ENCODE data around the gene UCKL1.
A peak's percentile ranks its signal among the peaks of the same experiment; 100 is the strongest.

UCKL1 gene

GRCh38 chr20:63955827-63956663, at the start of gene UCKL1:
Gene UCKL1 (minus strand): TSS chr20:63956416. CDS start chr20:63956372, 44 bp downstream.
- peak within 1 kb of the TSS; percentile 94 for H3K4me3 ChIP-seq
- in situ Hi-C loops (cut with MboI; ENCODE audit: low sequenced_read_pairs), result no loop called here
- H3K4me1 ChIP-seq, result peaks cover 19% of the 10 kb centered on the region
- no peaks in the 10 kb centered on the region for H3K27me3 ChIP-seq (ENCODE audit: low read depth)
- DNase-seq (ENCODE audit: low spot score in 2 of 2), result peak; percentile 84 to 93
- H3K36me3 ChIP-seq (replicated peaks), result peaks cover 25% of the 10 kb centered on the region
- H3K9me3 ChIP-seq, result no peaks in the 10 kb centered on the region

GRCh38 chr20:64005394-64005793, 49.2 kb upstream of the UCKL1 start:
- Histone ChIP-seq H3K27me3 (ENCODE audit: low read depth) (no peaks in the 10 kb centered on the region), H3K9me3 (no peaks in the 10 kb centered on the region), H3K4me1 (no peaks in the 10 kb centered on the region), H3K4me3 (no peak overlapping the region), H3K36me3 (replicated peaks) (peaks cover 77% of the 10 kb centered on the region)
- in situ Hi-C loops (cut with MboI; ENCODE audit: low sequenced_read_pairs), result no loop called here
- no peak for DNase-seq (ENCODE audit: low spot score in 2 of 2)

DNA sequence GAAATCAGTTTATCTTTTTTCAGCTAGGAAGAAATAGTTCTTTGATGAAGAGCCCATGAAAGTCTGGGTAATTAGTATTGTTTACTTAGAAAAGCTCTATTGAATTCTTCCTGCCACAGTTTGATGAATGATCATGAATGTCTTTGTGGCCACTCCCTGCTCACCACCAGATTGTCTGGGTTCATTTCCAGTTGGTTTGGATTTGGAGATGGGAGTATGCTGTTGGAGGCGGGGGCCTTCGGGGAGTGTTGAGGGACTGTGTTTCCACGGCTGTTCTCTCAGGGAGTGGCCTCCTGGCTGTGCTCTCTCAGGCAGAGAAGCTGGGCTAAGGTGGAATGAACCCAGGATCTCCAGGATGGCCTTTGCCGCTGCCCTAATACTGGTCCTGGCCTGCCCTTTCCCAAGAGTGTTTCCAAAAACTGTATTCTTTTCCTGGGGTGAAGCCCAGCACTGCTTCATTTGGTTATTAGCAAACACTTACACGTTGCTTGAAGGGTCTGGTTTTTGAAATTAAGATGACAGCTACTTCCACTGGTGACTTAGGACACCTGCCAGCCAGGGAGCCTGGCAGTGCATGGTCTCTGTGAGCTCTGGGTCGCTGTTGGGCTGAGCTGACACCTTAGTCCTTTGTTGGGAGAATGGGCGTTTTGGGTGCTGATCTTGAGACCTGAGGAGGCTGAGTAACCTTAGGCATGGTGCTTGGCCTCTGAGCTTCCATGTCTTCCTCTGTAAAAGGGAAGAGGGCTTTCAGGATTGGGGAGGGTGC, 47.9 kb upstream of the UCKL1 start:
- H3K36me3 ChIP-seq (replicated peaks), result peaks cover 77% of the 10 kb centered on the region
- peak in 1 of 2 experiments; percentile 21 for DNase-seq (ENCODE audit: low spot score in 2 of 2)
- in situ Hi-C loops (cut with MboI; ENCODE audit: low sequenced_read_pairs), result no loop called here

GRCh38 chr20:64001607-64002011, 45.4 kb upstream of the UCKL1 start:
- no peak for DNase-seq (ENCODE audit: low spot score in 2 of 2)
- in situ Hi-C loops (cut with MboI; ENCODE audit: low sequenced_read_pairs), result no loop called here
- no peaks in the 10 kb centered on the region for H3K4me1 ChIP-seq
- H3K27me3 ChIP-seq (ENCODE audit: low read depth), result no peaks in the 10 kb centered on the region
- no peaks in the 10 kb centered on the region for H3K9me3 ChIP-seq
- no peak overlapping the region for H3K4me3 ChIP-seq
- peaks cover 70% of the 10 kb centered on the region for H3K36me3 ChIP-seq (replicated peaks)

More for the DNA sequence above, 47.9 kb upstream of the UCKL1 start:
- H3K4me1 ChIP-seq, result no peaks in the 10 kb centered on the region
- H3K27me3 ChIP-seq (ENCODE audit: low read depth), result no peaks in the 10 kb centered on the region
- H3K9me3 ChIP-seq, result no peaks in the 10 kb centered on the region
- H3K4me3 ChIP-seq, result no peak overlapping the region

DNA sequence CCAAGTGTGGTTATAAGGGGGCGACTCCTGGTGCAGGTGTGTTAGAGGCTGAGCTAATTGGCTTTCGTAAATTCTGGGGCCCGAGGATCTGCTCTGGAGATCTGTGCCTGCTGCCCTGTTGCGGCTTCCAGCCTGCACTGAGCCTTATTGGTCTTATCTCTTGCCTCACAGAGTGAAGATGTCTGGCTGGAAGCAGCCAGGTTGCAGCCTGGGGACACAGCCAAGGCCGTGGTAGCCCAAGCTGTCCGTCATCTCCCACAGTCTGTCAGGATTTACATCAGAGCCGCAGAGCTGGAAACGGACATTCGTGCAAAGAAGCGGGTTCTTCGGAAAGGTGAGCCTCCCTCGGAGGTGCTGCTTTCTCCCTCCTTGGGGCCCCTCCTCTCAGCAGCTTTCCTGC, 44.7 kb upstream of the UCKL1 start:
- H3K27me3 ChIP-seq (ENCODE audit: low read depth), result no peaks in the 10 kb centered on the region
- no peaks in the 10 kb centered on the region for H3K4me1 ChIP-seq
- no peak for DNase-seq (ENCODE audit: low spot score in 2 of 2)
- peaks cover 74% of the 10 kb centered on the region for H3K36me3 ChIP-seq (replicated peaks)
- in situ Hi-C loops (cut with MboI; ENCODE audit: low sequenced_read_pairs), result no loop called here
- no peak overlapping the region for H3K4me3 ChIP-seq
- no peaks in the 10 kb centered on the region for H3K9me3 ChIP-seq

DNA sequence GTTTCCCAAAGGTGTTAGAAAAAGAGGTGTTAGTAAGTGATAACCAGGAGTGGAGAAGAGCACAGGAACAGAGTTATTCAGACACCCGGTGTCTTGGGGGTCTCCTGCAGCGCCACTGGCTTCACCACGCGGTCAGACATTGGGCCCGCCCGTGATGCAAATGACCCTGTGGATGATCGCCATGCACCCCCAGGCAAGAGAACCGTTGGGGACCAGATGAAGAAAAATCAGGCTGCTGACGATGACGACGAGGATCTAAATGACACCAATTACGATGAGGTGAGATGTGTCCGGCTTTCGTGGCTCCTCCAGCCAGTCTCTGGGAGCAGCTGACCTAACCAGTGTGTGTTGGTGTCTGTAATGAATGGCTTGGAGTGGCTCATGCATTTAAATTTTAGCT, 26.7 kb upstream of the UCKL1 start:
- H3K4me1 ChIP-seq, result peaks cover 11% of the 10 kb centered on the region
- in situ Hi-C loops (cut with MboI; ENCODE audit: low sequenced_read_pairs), result no loop called here
- peaks cover 31% of the 10 kb centered on the region for H3K36me3 ChIP-seq (replicated peaks)
- no peaks in the 10 kb centered on the region for H3K27me3 ChIP-seq (ENCODE audit: low read depth)
- H3K4me3 ChIP-seq, result no peak overlapping the region
- DNase-seq (ENCODE audit: low spot score in 2 of 2), result no peak
- no peaks in the 10 kb centered on the region for H3K9me3 ChIP-seq

- no peaks in the 10 kb centered on the region for H3K27me3 ChIP-seq (ENCODE audit: low read depth)
- peak; percentile 95 to 98 for DNase-seq (ENCODE audit: low spot score in 2 of 2)
- peaks cover 11% of the 10 kb centered on the region for H3K4me1 ChIP-seq
- peaks cover 24% of the 10 kb centered on the region for H3K36me3 ChIP-seq (replicated peaks)
- no peaks in the 10 kb centered on the region for H3K9me3 ChIP-seq
- in situ Hi-C loops (cut with MboI; ENCODE audit: low sequenced_read_pairs), result no loop called here
- H3K4me3 ChIP-seq, result peak within 1 kb of the TSS; percentile 88
Measured at GRCh38 chr20:63980806-63981728, 24.9 kb upstream of the UCKL1 start, which contains the start of gene PRPF6. Gene PRPF6 (plus strand): TSS chr20:63981132. CDS start chr20:63981246, 114 bp downstream.

DNA sequence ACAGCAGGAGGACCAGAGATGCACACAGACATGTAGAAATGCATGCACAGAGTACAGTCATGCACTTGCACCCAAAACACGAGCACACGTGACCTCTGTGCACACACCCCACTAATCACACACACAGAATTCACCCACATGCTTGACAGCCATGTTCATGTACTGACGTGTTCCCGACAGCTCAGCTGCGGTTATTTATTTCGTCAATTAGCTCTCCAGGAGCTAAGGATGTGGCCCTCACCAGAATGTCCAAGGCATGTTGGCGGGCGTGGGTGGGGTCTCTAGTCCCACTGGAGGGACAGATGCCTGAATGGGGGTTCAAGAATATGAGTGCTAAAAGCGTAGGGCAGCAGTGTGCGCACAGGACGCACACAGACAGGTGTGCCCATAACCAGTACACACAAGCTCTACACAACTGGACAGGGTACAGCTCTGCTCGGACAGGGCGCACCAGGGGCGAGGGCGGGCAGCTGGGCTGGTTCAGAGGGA, 24.1 kb upstream of the UCKL1 start:
- in situ Hi-C loops (cut with MboI; ENCODE audit: low sequenced_read_pairs), result no loop called here
- peak overlapping the region; percentile 88 for H3K4me3 ChIP-seq
- H3K36me3 ChIP-seq (replicated peaks), result peaks cover 17% of the 10 kb centered on the region
- H3K9me3 ChIP-seq, result no peaks in the 10 kb centered on the region
- peaks cover 11% of the 10 kb centered on the region for H3K4me1 ChIP-seq
- no peak for DNase-seq (ENCODE audit: low spot score in 2 of 2)
- no peaks in the 10 kb centered on the region for H3K27me3 ChIP-seq (ENCODE audit: low read depth)

DNA sequence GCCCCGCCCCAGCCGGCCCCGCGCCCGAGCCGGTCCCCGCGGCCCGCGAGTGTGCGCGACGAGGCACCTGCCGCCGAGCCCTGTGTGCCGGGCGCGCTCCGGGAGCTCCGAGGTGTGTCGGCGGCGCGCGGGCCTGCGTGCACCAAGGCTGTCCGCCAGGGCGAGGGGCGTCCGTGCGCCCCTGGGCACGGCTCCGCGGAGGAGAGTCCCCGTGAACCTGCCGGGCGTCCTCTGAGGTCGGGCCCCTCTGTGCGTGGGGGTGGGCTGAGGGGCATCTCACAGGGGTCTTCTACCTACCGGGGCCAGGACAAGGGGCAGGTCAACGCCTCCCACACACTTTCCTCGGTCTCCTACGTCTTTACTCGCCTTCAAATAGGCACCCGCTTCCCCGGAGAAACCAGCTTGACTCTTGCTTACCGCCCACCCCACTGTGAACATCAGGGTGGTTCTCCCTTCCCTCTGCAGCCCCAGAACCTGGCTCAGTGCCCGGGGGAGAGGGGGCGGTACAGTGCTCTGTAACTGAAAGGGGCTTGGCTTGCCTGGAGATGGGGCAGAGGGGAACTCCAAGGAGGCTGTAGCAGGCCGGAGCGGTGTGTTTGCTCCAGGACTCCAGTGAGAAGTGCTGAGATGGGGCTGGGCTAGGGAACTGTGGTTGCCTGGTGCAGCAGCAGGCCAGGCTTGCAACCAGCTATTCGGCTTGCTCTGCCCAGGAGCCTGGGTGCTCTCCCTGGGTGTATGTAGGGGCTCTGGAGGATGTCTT, 23.5 kb upstream of the UCKL1 start, which contains the start of gene SAMD10:
TSS of gene SAMD10 (minus strand) at position 86 of the 760 bp plus-strand sequence. CDS start 175 bp downstream, outside the sequence.
- H3K4me1 ChIP-seq, result peaks cover 11% of the 10 kb centered on the region
- DNase-seq (ENCODE audit: low spot score in 2 of 2), result peak; percentile 58 to 89
- in situ Hi-C loops (cut with MboI; ENCODE audit: low sequenced_read_pairs), result loop anchor here (5.0 kb wide), 1 partner anchor 437 kb away; no protein-coding TSS in a partner anchor
- no peaks in the 10 kb centered on the region for H3K9me3 ChIP-seq
- peaks cover 11% of the 10 kb centered on the region for H3K36me3 ChIP-seq (replicated peaks)
- no peaks in the 10 kb centered on the region for H3K27me3 ChIP-seq (ENCODE audit: low read depth)
- peak within 1 kb of the TSS; percentile 88 for H3K4me3 ChIP-seq

DNA sequence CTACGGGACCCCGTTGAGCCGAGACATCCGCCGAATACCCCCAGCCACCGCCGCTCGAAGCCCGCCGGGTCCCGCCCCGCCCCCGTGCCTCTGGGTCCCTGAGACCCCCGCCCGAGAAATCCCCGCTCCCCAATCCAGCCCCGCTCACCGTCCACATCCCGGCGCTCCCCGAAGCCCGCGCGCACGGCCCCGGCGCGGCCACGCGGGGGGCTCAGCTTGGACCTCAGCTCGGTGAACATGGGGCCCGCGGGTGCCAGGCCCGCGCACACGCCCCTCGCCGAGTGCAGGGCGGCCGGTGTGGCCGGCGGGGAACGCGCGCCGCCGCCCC, 23.0 kb upstream of the UCKL1 start:
- H3K27me3 ChIP-seq (ENCODE audit: low read depth), result no peaks in the 10 kb centered on the region
- H3K36me3 ChIP-seq (replicated peaks), result peaks cover 6% of the 10 kb centered on the region
- H3K9me3 ChIP-seq, result no peaks in the 10 kb centered on the region
- DNase-seq (ENCODE audit: low spot score in 2 of 2), result no peak
- H3K4me1 ChIP-seq, result peaks cover 11% of the 10 kb centered on the region
- in situ Hi-C loops (cut with MboI; ENCODE audit: low sequenced_read_pairs), result loop anchor here (5.0 kb wide), 1 partner anchor 437 kb away; no protein-coding TSS in a partner anchor
- peak overlapping the region; percentile 88 for H3K4me3 ChIP-seq

DNA sequence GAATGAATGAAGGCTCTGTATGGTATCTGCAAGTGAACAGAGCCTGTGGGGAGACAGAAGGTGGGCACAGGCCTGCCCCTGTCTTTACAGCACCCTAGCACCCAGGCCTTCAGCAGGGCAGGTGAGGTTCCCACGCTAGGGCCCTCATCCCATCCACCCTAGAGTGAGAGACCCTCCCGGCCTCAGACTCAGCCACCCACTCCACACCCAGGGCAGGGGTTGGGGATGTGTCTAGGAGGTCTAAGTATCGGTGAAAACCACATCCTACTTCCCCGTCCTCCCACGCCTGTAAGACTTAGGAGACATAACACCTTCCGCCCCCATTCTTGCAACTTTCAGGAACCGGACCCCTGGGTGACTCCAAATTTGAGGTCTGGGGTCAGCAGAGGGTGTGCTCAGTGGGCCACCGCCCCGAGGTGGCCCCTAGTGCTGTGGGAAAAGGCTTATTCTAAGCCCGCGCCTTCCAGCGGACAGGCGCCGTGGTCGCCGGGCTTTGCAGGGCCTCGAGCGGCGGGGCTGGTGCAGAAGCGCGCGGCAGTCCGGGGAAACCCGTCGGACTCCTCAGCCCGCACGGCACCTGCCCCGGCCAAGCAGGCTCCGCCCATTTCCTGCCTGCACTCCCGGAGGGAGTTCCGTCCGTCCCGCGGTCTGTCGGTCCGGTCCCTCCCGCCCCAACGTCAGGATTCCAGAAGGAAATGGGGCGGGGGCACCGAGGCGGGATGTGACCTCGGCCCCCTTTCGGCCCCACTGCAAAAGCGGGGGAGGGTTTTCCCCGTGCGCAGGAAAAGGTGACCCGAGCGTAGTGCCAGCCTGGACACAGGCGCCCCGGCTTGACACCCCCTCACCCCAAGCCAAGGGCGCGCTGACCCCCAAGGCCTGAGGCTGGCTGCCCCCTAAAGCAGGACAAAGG, 22.4 kb upstream of the UCKL1 start:
- DNase-seq (ENCODE audit: low spot score in 2 of 2), result peak; percentile 61 to 89
- H3K4me1 ChIP-seq, result peaks cover 12% of the 10 kb centered on the region
- in situ Hi-C loops (cut with MboI; ENCODE audit: low sequenced_read_pairs), result loop anchor here (5.0 kb wide), 1 partner anchor 436 kb away; no protein-coding TSS in a partner anchor
- no peaks in the 10 kb centered on the region for H3K27me3 ChIP-seq (ENCODE audit: low read depth)
- H3K9me3 ChIP-seq, result no peaks in the 10 kb centered on the region
- H3K36me3 ChIP-seq (replicated peaks), result no peaks in the 10 kb centered on the region; the same call in 1 of the 2 replicates
- H3K4me3 ChIP-seq, result peak overlapping the region; percentile 88
